Measurements from ENCODE around the gene DMAP1. TPM values are rescaled to one million over a fixed set of nuclear protein-coding genes. Genes with fewer than 3 reads are reported as not detected.

Gene DMAP1
- total and polyA plus RNA-seq, 2 donors (not counting 1 experiment from before 2014, with no cell fraction given), result 21.1 to 23.6 TPM

DNA sequence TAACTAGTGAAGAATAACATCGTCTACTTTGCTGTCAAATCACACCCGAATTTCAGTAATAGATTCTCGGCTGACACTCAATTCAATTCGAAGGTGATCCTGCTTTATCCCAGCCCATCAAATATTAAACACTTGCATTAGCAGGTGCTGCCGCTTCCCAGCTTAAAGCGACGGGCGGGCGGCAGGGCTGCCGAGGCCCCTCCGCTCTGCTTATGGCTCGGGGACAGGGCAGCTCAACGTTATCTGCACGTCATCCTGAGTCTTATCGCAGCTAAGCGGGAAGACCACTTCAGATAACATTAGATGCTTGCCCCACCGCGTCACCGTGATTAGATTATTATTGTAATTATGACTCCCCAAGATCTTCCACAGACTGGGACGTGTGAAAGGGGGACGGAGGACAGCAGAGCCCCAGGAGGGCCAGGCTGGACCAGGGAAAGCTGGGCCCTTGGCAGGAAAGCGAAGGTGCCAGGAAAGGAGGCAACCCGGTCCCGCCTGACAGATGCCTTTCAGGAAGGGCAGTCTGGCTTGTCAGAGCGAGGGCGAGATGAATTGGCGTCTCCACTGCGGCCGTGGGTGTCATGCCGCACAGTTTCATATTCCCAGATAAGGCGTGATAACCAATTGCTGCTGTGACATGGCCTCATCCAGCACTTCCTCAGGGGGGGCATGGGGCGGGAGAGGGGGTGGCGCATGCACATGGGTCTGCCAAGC is 37.0 kb downstream of the DMAP1 start:
- H2AFZ ChIP-seq (ENCODE audit: low read length), result no peak overlapping the region
- no peaks in the 10 kb centered on the region for H4K20me1 ChIP-seq (ENCODE audit: control insufficient read depth, extremely low read depth, insufficient read depth, low read length)
- no peak overlapping the region for H3K27ac ChIP-seq (ENCODE audit: insufficient read depth, low read length)
- no peak overlapping the region for H3K9ac ChIP-seq (ENCODE audit: insufficient read depth, low read length)
- no peaks in the 10 kb centered on the region for H3K9me3 ChIP-seq (ENCODE audit: control insufficient read depth, insufficient read depth, low read depth, low read length)
- H3K4me1 ChIP-seq (ENCODE audit: control insufficient read depth, extremely low read depth, insufficient read depth, low read length), result no peaks in the 10 kb centered on the region
- H3K4me2 ChIP-seq (ENCODE audit: extremely low read depth, insufficient read depth, low read length), result no peak overlapping the region
- H3K79me2 ChIP-seq (ENCODE audit: control insufficient read depth, insufficient read depth, low read length), result no peaks in the 10 kb centered on the region
- H3K36me3 ChIP-seq (ENCODE audit: control insufficient read depth, insufficient read depth, low read length), result no peaks in the 10 kb centered on the region
- no peak for DNase-seq (ENCODE audit: low read depth in 2 of 2)
- no peak overlapping the region for H3K4me3 ChIP-seq (replicated peaks in 1 of 4; ENCODE audit: control extremely low read depth in 1 of 4, insufficient read depth in 1 of 4, low read depth in 3 of 4, low read length in 4 of 4)
- TF ChIP-seq EZH2 (IDR thresholded peaks at IDR 0.05; ENCODE audit: low read length, missing control alignments), result no peak
- TF ChIP-seq, protein P1, sequence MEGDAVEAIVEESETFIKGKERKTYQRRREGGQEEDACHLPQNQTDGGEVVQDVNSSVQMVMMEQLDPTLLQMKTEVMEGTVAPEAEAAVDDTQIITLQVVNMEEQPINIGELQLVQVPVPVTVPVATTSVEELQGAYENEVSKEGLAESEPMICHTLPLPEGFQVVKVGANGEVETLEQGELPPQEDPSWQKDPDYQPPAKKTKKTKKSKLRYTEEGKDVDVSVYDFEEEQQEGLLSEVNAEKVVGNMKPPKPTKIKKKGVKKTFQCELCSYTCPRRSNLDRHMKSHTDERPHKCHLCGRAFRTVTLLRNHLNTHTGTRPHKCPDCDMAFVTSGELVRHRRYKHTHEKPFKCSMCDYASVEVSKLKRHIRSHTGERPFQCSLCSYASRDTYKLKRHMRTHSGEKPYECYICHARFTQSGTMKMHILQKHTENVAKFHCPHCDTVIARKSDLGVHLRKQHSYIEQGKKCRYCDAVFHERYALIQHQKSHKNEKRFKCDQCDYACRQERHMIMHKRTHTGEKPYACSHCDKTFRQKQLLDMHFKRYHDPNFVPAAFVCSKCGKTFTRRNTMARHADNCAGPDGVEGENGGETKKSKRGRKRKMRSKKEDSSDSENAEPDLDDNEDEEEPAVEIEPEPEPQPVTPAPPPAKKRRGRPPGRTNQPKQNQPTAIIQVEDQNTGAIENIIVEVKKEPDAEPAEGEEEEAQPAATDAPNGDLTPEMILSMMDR (conservative IDR thresholded peaks at IDR 0.05 in 1 of 2, IDR thresholded peaks at IDR 0.05 in 1 of 2; ENCODE audit: low read depth in 1 of 2, low read length in 2 of 2), result no peak
- H3K27me3 ChIP-seq (ENCODE audit: control insufficient read depth, insufficient read depth, low read length), result no peaks in the 10 kb centered on the region

DNA sequence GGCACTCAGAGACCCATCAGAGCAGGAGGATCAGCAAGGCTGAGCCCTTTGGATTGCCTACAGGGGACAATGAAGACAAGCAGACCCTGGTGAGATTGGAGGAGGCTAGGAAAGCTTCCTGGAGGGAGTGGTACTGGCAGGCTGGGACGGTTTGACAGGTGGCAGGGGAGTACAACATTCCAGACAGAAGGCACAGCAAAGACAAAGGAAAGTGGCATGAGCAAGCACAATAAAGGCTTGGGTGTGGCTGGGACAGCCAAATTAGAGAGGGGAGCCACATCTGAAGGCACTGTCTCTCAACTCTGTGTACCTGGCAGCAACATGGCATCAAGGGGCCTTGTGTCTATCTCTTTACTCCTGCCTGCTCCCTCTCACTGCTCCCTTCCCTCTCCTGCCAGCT is 38.2 kb downstream of the DMAP1 start:
- Histone ChIP-seq H3K79me2 (ENCODE audit: control insufficient read depth, insufficient read depth, low read length) (no peaks in the 10 kb centered on the region), H3K9me3 (ENCODE audit: control insufficient read depth, insufficient read depth, low read depth, low read length) (no peaks in the 10 kb centered on the region), H2AFZ (ENCODE audit: low read length) (no peak overlapping the region), H3K27ac (ENCODE audit: insufficient read depth, low read length) (no peak overlapping the region), H3K36me3 (ENCODE audit: control insufficient read depth, insufficient read depth, low read length) (no peaks in the 10 kb centered on the region), H3K4me1 (ENCODE audit: control insufficient read depth, extremely low read depth, insufficient read depth, low read length) (no peaks in the 10 kb centered on the region), H3K4me2 (ENCODE audit: extremely low read depth, insufficient read depth, low read length) (no peak overlapping the region), H3K4me3 (replicated peaks in 1 of 4; ENCODE audit: control extremely low read depth in 1 of 4, insufficient read depth in 1 of 4, low read depth in 3 of 4, low read length in 4 of 4) (no peak overlapping the region), H3K9ac (ENCODE audit: insufficient read depth, low read length) (no peak overlapping the region), H3K27me3 (ENCODE audit: control insufficient read depth, insufficient read depth, low read length) (no peaks in the 10 kb centered on the region), H4K20me1 (ENCODE audit: control insufficient read depth, extremely low read depth, insufficient read depth, low read length) (no peaks in the 10 kb centered on the region)
- TF ChIP-seq EZH2 (IDR thresholded peaks at IDR 0.05; ENCODE audit: low read length, missing control alignments), result no peak
- TF ChIP-seq, protein P1 (conservative IDR thresholded peaks at IDR 0.05 in 1 of 2, IDR thresholded peaks at IDR 0.05 in 1 of 2; ENCODE audit: low read depth in 1 of 2, low read length in 2 of 2), result no peak
- no peak for DNase-seq (ENCODE audit: low read depth in 2 of 2)

DNA sequence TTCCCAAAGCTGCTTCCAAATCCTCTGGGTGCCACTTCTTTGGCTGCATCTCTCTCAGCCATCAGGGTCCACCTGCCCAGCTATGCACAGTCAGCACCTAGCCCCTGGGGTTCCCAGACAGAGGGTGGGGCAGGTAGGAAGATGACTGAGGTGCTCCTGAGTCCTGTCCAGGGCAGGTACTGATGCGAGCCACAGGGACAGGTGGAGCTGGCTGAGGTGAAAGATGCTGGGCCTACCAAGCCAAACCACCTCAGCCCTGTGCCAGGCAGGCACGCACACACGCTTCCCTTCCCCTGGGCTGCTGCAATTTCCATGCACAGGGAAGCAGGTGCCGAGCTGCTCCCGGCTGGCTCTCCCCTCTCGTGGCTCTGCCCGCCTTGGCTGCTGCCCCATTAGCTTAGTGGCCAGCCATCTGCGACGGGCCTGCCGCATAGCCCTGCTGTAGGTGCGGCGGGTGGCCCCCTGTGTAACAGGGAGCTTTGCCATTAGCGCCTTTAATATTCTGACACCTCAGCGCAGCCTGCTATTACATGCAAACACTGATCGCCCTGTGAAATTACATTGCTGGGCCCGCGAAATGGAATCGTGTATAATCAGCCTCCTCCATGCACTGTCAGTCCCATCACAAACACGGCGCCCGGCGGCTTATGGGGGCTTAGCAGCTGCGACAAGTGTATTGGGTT is 38.9 kb downstream of the DMAP1 start:
- TF ChIP-seq, protein P1 (conservative IDR thresholded peaks at IDR 0.05 in 1 of 2, IDR thresholded peaks at IDR 0.05 in 1 of 2; ENCODE audit: low read depth in 1 of 2, low read length in 2 of 2), result no peak
- TF ChIP-seq EZH2 (IDR thresholded peaks at IDR 0.05; ENCODE audit: low read length, missing control alignments), result no peak
- no peak overlapping the region for H2AFZ ChIP-seq (ENCODE audit: low read length)
- H4K20me1 ChIP-seq (ENCODE audit: control insufficient read depth, extremely low read depth, insufficient read depth, low read length), result no peaks in the 10 kb centered on the region
- H3K9ac ChIP-seq (ENCODE audit: insufficient read depth, low read length), result no peak overlapping the region
- DNase-seq (ENCODE audit: low read depth in 2 of 2), result no peak
- H3K79me2 ChIP-seq (ENCODE audit: control insufficient read depth, insufficient read depth, low read length), result no peaks in the 10 kb centered on the region
- no peak overlapping the region for H3K27ac ChIP-seq (ENCODE audit: insufficient read depth, low read length)
- H3K9me3 ChIP-seq (ENCODE audit: control insufficient read depth, insufficient read depth, low read depth, low read length), result no peaks in the 10 kb centered on the region
- no peak overlapping the region for H3K4me2 ChIP-seq (ENCODE audit: extremely low read depth, insufficient read depth, low read length)
- H3K4me3 ChIP-seq (replicated peaks in 1 of 4; ENCODE audit: control extremely low read depth in 1 of 4, insufficient read depth in 1 of 4, low read depth in 3 of 4, low read length in 4 of 4), result no peak overlapping the region
- no peaks in the 10 kb centered on the region for H3K4me1 ChIP-seq (ENCODE audit: control insufficient read depth, extremely low read depth, insufficient read depth, low read length)
- H3K36me3 ChIP-seq (ENCODE audit: control insufficient read depth, insufficient read depth, low read length), result no peaks in the 10 kb centered on the region
- H3K27me3 ChIP-seq (ENCODE audit: control insufficient read depth, insufficient read depth, low read length), result no peaks in the 10 kb centered on the region

Data from fibroblast of lung (primary cell).